H7 (cell line): ENCODE data around the gene FRMD5. TPM values are rescaled to one million over a fixed set of nuclear protein-coding genes. Genes with fewer than 3 reads are reported as not detected.

Experiments used
- DNase-seq: peaks from one replicate; pipeline ENCODE4 v3.0.0; 2012
- H3K27me3 ChIP-seq: 2 replicates; pipeline ENCODE4 v1.6.0; 2011; ENCODE audit warnings: mild to moderate bottlenecking, low read length; ENCODE audit not compliant: control insufficient read depth, insufficient read depth
- H3K36me3 ChIP-seq: replicated peaks from 2 replicates; pipeline ENCODE4 v1.5.1; 2011; ENCODE audit warnings: low read length; ENCODE audit not compliant: control insufficient read depth, insufficient read depth
- H3K4me3 ChIP-seq: 2 replicates; pipeline ENCODE4 v1.5.1; 2011; ENCODE audit warnings: low read depth, mild to moderate bottlenecking, control low read depth, low read length, moderate library complexity; ENCODE audit not compliant: insufficient read depth
- total RNA-seq: library from RNA; depleted of rRNA; stranded (reverse); fragments of >200 nt; shearing (Covaris generic); gene quantifications from 2 replicates; pipeline ENCODE4 v1.2.3, GENCODE V29; 2014

FRMD5 gene
- total RNA-seq, 1 experiment from 2014 or later, result 2.4 TPM

GRCh38 chr15:44193651-44194322, 1.3 kb downstream of the FRMD5 start:
- Histone ChIP-seq H3K36me3 (no peaks in the 10 kb centered on the region), H3K27me3 (peaks cover 22% of the 10 kb centered on the region), H3K4me3 (peak overlapping the region; percentile 67)
- peak; percentile 53 for DNase-seq

- H3K4me3 ChIP-seq, result no peak overlapping the region
- no peak for DNase-seq
- no peaks in the 10 kb centered on the region for H3K36me3 ChIP-seq
- peaks cover 9% of the 10 kb centered on the region for H3K27me3 ChIP-seq
Observed at GRCh38 chr15:44188795-44189194, 6.3 kb downstream of the FRMD5 start.

GRCh38 chr15:44186705-44187104, 8.4 kb downstream of the FRMD5 start:
- Histone ChIP-seq H3K27me3 (no peaks in the 10 kb centered on the region), H3K36me3 (no peaks in the 10 kb centered on the region), H3K4me3 (no peak overlapping the region)
- DNase-seq, result no peak

GRCh38 chr15:44183363-44183762, 11.7 kb downstream of the FRMD5 start:
- Histone ChIP-seq H3K36me3 (no peaks in the 10 kb centered on the region), H3K4me3 (no peak overlapping the region), H3K27me3 (no peaks in the 10 kb centered on the region)
- no peak for DNase-seq

- H3K27me3 ChIP-seq, result no peaks in the 10 kb centered on the region
Observed at GRCh38 chr15:44181410-44181809, 13.7 kb downstream of the FRMD5 start.

GRCh38 chr15:44177139-44177538, 17.9 kb downstream of the FRMD5 start:
- no peak for DNase-seq
- Histone ChIP-seq H3K27me3 (no peaks in the 10 kb centered on the region), H3K4me3 (no peak overlapping the region), H3K36me3 (no peaks in the 10 kb centered on the region)

More at GRCh38 chr15:44181410-44181809, 13.7 kb downstream of the FRMD5 start:
- H3K36me3 ChIP-seq, result no peaks in the 10 kb centered on the region
- H3K4me3 ChIP-seq, result no peak overlapping the region
- no peak for DNase-seq

GRCh38 chr15:44173813-44174212, 21.3 kb downstream of the FRMD5 start:
- DNase-seq, result no peak
- no peaks in the 10 kb centered on the region for H3K27me3 ChIP-seq
- no peak overlapping the region for H3K4me3 ChIP-seq
- H3K36me3 ChIP-seq, result no peaks in the 10 kb centered on the region

- no peak overlapping the region for H3K4me3 ChIP-seq
- H3K36me3 ChIP-seq, result no peaks in the 10 kb centered on the region; the same call in 1 of the 2 replicates
- no peak for DNase-seq
- no peaks in the 10 kb centered on the region for H3K27me3 ChIP-seq
Observed at GRCh38 chr15:44163370-44163769, 31.7 kb downstream of the FRMD5 start.

GRCh38 chr15:44160796-44161195, 34.3 kb downstream of the FRMD5 start:
- H3K27me3 ChIP-seq, result no peaks in the 10 kb centered on the region
- H3K36me3 ChIP-seq, result no peaks in the 10 kb centered on the region; the same call in 1 of the 2 replicates
- DNase-seq, result no peak
- H3K4me3 ChIP-seq, result no peak overlapping the region

- Histone ChIP-seq H3K4me3 (no peak overlapping the region), H3K36me3 (no peaks in the 10 kb centered on the region), H3K27me3 (no peaks in the 10 kb centered on the region)
- no peak for DNase-seq
Observed at GRCh38 chr15:44159492-44159891, 35.6 kb downstream of the FRMD5 start.

GRCh38 chr15:44158111-44158510, 37.0 kb downstream of the FRMD5 start:
- H3K27me3 ChIP-seq, result no peaks in the 10 kb centered on the region
- DNase-seq, result no peak
- no peak overlapping the region for H3K4me3 ChIP-seq
- no peaks in the 10 kb centered on the region for H3K36me3 ChIP-seq

- no peak overlapping the region for H3K4me3 ChIP-seq
- H3K27me3 ChIP-seq, result no peaks in the 10 kb centered on the region
- no peak for DNase-seq
- no peaks in the 10 kb centered on the region for H3K36me3 ChIP-seq
Observed at GRCh38 chr15:44157679-44158078, 37.4 kb downstream of the FRMD5 start.

GRCh38 chr15:44153352-44153751, 41.7 kb downstream of the FRMD5 start:
- no peak overlapping the region for H3K4me3 ChIP-seq
- DNase-seq, result no peak
- H3K36me3 ChIP-seq, result no peaks in the 10 kb centered on the region
- no peaks in the 10 kb centered on the region for H3K27me3 ChIP-seq

GRCh38 chr15:44149224-44149623, 45.8 kb downstream of the FRMD5 start:
- H3K36me3 ChIP-seq, result no peaks in the 10 kb centered on the region

GRCh38 chr15:44148580-44148979, 46.5 kb downstream of the FRMD5 start:
- H3K27me3 ChIP-seq, result no peaks in the 10 kb centered on the region
- no peak overlapping the region for H3K4me3 ChIP-seq
- no peak for DNase-seq
- H3K36me3 ChIP-seq, result no peaks in the 10 kb centered on the region

More at GRCh38 chr15:44149224-44149623, 45.8 kb downstream of the FRMD5 start:
- DNase-seq, result no peak
- Histone ChIP-seq H3K27me3 (no peaks in the 10 kb centered on the region), H3K4me3 (no peak overlapping the region)

- DNase-seq, result no peak
- no peaks in the 10 kb centered on the region for H3K36me3 ChIP-seq
- no peaks in the 10 kb centered on the region for H3K27me3 ChIP-seq
- no peak overlapping the region for H3K4me3 ChIP-seq
Observed at GRCh38 chr15:44147636-44148035, 47.4 kb downstream of the FRMD5 start.
